GM13977 (cell line): Measurements from ENCODE around the gene PPP1R14B.

Source experiments
- DNase-seq: peaks from one replicate; pipeline ENCODE4 v3.0.0; 2012; ENCODE audit warnings: low spot score
- in situ Hi-C: fragments of 300-500 bp; cut with MboI; formaldehyde crosslinking; loops from one replicate; pipeline ENCODE4 v1.12.0; 2022; ENCODE audit warnings: low sequenced_read_pairs, low pct_unique_long_range_greater_than_20kb, mixed read lengths, inconsistent platforms; ENCODE audit not compliant: unreplicated experiment
- TF ChIP-seq, protein P1 (sequence below): IDR thresholded peaks from 2 replicates; pipeline ENCODE4 v1.5.1; 2012; ENCODE audit warnings: mild to moderate bottlenecking, control low read depth; ENCODE audit not compliant: insufficient read depth; ENCODE audit errors: extremely low read depth, missing control alignments

PPP1R14B gene

DNA sequence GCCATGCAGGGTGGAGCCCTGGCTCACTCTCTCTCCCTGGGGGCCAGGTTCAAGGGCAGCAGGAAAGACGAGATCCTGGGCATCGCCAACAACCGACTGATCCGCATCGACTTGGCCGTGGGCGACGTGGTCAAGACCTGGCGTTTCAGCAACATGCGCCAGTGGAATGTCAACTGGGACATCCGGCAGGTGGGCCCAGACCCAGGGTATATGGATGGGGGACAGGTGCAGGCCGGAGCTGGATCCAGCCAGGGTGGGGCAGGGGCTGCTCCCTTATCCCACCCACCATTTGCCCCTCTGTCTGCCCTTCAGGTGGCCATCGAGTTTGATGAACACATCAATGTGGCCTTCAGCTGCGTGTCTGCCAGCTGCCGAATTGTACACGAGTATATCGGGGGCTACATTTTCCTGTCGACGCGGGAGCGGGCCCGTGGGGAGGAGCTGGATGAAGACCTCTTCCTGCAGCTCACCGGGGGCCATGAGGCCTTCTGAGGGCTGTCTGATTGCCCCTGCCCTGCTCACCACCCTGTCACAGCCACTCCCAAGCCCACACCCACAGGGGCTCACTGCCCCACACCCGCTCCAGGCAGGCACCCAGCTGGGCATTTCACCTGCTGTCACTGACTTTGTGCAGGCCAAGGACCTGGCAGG is 23.6 kb downstream of the PPP1R14B start:
- in situ Hi-C loops: no loop called here
- TF ChIP-seq, protein P1, sequence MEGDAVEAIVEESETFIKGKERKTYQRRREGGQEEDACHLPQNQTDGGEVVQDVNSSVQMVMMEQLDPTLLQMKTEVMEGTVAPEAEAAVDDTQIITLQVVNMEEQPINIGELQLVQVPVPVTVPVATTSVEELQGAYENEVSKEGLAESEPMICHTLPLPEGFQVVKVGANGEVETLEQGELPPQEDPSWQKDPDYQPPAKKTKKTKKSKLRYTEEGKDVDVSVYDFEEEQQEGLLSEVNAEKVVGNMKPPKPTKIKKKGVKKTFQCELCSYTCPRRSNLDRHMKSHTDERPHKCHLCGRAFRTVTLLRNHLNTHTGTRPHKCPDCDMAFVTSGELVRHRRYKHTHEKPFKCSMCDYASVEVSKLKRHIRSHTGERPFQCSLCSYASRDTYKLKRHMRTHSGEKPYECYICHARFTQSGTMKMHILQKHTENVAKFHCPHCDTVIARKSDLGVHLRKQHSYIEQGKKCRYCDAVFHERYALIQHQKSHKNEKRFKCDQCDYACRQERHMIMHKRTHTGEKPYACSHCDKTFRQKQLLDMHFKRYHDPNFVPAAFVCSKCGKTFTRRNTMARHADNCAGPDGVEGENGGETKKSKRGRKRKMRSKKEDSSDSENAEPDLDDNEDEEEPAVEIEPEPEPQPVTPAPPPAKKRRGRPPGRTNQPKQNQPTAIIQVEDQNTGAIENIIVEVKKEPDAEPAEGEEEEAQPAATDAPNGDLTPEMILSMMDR: no peak

DNA sequence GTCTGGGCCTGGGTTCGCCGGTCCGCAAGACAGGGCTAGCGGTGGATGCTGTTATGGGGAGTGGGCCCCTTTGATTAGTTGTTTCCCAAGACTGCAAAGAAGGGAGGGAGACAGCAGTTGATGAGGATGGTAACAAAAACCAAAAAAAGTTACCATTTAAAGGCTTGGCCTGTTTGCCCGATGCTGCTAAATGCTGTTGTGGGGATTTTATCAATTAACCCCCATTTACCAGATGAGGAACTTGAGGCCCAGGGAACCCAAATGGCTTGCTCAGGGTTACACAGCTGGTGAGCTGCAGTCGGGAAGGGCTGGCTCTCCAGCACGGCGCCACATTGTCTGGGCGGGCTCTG is 24.1 kb downstream of the PPP1R14B start:
- in situ Hi-C loops: no loop called here
- TF ChIP-seq, protein P1: no peak
- no peak for DNase-seq

More for the DNA sequence above, 23.6 kb downstream of the PPP1R14B start:
- DNase-seq: no peak

DNA sequence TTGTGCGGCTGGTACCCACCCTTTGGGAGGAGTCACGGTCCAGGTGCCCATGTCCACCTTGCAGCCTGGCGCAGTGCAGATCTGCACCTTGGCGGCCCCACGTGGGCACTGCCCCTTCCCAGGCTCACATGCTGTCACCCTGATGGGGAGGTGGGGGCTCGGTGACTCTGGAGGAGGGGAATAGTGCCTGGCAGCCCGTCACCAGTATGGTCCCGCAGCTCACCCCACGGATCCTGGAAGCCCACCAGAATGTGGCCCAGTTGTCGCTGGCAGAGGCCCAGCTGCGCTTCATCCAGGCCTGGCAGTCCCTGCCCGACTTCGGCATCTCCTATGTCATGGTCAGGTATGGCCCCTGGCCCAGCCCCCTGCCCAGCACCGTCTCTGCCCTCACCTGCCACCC is 25.9 kb downstream of the PPP1R14B start:
- DNase-seq: no peak
- TF ChIP-seq, protein P1: no peak
- in situ Hi-C loops: no loop called here

DNA sequence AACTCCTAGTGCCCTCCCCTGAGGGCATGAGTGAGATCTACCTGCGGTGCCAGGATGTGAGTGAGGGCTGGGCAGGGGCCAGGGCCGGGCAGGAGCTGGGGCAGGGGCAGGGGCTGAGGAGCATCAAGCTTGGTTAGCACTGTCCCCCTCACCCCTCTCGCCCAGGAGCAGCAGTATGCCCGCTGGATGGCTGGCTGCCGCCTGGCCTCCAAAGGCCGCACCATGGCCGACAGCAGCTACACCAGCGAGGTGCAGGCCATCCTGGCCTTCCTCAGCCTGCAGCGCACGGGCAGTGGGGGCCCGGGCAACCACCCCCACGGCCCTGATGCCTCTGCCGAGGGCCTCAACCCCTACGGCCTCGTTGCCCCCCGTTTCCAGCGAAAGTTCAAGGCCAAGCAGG is 26.5 kb downstream of the PPP1R14B start:
- no peak for DNase-seq
- TF ChIP-seq, protein P1: no peak
- in situ Hi-C loops: no loop called here

DNA sequence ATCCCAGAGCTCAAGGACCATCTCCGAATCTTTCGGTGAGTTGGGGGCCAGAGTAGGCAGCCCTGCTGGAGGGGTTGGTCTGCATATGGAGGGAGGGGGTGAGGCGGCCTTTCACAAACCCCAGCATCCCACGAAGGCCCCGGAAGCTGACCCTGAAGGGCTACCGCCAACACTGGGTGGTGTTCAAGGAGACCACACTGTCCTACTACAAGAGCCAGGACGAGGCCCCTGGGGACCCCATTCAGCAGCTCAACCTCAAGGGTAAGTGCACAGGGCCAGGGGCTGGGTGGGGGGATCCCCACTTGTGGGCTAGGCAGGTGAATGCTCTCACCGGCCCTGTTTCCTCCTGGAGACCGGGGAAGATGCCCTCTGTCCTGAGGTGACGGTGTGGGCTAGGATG is 27.0 kb downstream of the PPP1R14B start:
- TF ChIP-seq, protein P1: no peak
- DNase-seq: no peak
- in situ Hi-C loops: no loop called here

DNA sequence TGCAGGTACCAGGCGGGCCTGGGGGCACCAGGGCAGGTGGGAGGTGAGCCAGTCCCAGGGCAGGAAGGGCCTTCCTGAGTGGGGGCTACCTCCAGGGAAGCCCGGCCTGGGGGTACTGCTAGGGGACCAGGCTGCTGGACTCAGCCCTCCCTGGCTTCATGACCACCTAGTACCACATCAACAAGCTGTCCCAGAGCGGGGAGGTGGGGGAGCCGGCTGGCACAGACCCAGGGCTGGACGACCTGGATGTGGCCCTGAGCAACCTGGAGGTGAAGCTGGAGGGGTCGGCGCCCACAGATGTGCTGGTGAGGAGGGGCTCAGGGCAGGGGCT is 27.4 kb downstream of the PPP1R14B start:
- DNase-seq: no peak
- in situ Hi-C loops: no loop called here
- TF ChIP-seq, protein P1: no peak

DNA sequence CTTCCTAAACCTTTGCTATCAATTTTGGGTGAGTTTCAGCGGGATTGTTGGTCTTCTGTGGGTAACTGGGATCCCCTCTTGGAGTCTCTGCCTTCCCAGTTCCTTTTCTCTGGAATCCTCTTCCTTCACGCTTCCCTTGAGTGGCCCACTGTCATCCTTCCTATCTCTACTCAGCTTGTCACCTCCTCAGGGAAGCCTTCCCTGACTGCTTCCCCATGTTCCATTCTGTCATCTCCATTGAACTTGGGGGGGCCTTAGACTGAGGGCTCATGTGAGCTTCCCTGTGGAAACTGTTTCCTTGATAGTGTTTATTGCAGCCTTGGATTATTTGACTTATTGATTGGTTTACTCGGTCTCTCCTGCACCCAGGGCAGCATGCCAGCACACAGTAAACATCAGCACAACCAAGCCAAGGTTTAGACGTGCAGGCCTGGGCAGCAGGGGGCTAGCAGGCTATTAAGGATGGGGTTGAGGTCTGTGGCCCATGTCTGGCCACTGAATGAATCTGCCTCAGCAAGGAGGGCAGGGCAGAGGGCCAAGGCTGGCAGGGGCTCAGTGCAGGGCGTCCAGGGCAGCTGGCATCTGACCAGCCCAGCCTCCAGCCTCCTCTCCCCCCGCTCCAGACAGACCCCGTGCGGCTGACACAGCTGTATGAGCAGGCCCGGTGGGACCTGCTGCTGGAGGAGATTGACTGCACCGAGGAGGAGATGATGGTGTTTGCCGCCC is 28.0 kb downstream of the PPP1R14B start:
- in situ Hi-C loops: no loop called here
- DNase-seq: no peak
- TF ChIP-seq, protein P1: no peak
